Colon (tissue), 2 donors: ENCODE results near the gene TFEC.

Experiments used
- FAIRE-seq: peaks from 2 replicates; lab custom pipeline; 2012; peaks lifted over from hg19 to GRCh38; lab: Jason Lieb, UNC
- donor health status: control.
- donor health status: control.

The TFEC gene

DNA sequence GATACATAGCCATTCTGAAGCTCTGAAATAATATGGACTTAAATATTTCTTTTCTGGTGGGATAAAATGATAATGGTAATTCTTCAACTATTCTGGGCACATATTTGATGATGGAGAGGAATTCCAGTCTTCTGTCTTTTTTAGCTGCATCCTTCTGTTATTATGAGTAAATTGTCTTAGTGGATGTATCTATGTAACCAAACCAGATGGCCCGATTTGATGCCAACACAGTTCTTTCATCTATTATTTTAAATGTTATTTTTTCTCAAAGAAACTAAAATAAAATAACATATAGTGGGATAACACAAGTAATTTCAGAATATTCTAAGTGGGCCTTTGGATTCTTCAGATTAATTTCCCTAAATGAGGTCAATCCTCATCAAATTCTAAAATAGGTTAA, 110.2 kb downstream of the TFEC start:
- no peak for FAIRE-seq

- FAIRE-seq: no peak
Measured at GRCh38 chr7:115914951-115915350, 115.6 kb downstream of the TFEC start.

DNA sequence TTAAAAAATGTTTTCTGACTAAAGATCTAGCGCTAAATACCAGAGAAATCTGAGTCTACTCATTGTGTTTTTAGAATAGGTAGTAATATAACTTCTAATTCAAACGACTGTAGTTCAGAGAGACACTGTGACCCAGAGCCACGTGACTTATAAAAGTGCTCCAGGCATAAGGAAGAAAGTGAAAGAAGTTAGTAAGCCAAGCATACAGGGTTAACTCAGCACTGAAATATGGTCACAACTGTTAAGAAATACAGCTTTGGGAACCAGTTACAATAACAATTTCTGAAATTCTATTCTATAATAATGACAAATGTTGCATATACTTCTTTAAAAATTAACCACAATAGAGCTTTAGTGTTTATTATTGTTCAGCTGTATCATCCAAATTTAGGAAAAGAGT, 119.1 kb downstream of the TFEC start:
- FAIRE-seq: no peak

DNA sequence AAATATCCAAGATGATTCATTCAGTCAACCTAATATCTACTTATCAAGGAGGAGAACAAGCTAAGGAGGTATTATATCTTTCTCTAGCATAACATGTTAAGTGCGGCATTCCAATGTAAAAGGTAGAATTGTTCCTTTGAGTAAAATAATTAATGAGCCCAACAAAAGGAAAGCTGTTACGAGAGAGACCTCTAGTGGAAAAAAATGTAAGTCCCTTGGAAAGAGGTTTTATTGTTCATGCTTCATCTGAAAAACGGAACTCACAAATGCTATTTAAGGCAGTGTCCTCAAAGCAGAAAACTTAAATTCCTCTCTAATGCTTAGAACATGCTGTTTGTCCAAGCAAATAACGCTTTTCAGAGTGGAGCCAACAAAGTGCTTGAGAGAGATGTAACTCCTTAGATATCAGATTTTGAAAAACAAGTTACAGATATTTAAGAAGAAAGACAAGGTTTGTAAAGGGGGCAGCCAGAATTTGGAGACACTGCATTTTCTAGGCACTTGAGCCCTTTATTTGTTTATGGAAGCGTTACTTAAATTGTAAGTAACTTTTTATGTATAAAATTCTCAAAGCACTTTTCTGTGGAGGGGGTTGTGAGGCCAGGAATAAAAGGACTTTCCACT, 119.9 kb downstream of the TFEC start:
- FAIRE-seq: no peak

- no peak for FAIRE-seq
Measured at GRCh38 chr7:115906731-115907130, 123.8 kb downstream of the TFEC start.

GRCh38 chr7:115889669-115889984, 140.9 kb downstream of the TFEC start:
- FAIRE-seq: no peak

DNA sequence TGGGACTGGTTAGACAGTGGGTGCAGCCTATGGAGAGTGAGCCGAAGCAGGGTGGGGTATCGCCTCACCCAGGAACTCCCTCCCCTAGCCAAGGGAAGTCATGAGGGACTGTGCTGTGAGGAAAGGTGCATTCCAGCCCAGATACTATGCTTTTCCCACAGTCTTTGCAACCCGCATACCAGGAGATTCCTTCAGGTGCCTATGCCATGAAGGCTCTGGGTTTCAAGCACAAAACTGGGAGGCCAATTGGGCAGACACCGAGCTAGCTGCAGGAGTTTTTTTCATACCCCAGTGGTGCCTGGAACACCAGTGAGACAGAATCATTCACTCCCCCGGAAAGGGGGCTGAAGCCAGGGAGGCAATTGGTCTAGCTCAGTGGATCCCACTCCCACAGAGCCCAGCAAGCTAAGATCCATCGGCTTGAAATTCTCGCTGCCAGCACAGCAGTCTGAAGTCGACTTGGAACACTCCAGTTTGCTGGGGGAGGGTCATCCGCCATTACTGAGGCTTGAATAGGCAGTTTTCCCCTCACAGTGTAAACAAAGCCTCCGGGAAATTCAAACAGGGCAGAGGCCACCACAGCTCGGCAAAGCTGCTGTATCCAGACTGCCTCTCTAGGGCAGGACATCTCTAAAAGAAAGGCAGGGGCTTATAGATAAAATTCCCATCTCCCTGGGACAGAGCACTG, 141.4 kb downstream of the TFEC start:
- FAIRE-seq: no peak

GRCh38 chr7:115885550-115885949, 145.0 kb downstream of the TFEC start:
- FAIRE-seq: no peak
